HepG2 (cell line): ENCODE results near the gene CHST4. TPM values are rescaled to one million over a fixed set of nuclear protein-coding genes. Genes with fewer than 3 reads are reported as not detected.

Experiments
- CAMTA2 ChIP-seq: sonication (generic); formaldehyde crosslinking; IDR thresholded peaks from 2 replicates; pipeline ENCODE4 v1.4.0; 2020; ENCODE audit warnings: mild to moderate bottlenecking, missing genetic modification reagents, borderline replicate concordance
- CBX1 ChIP-seq: IDR thresholded peaks from one replicate; pipeline ENCODE4 v1.6.1; 2016; ENCODE audit warnings: antibody characterized with exemption, low read depth
- CBX5 ChIP-seq: sonication (generic); formaldehyde crosslinking; IDR thresholded peaks from 2 replicates; pipeline ENCODE4 v1.4.0; 2020; ENCODE audit warnings: missing genetic modification reagents, borderline replicate concordance
- DMAP1 ChIP-seq: IDR thresholded peaks from 2 replicates; pipeline ENCODE4 v1.6.1; 2016
- MNT ChIP-seq: fragments of 450-650 bp; IDR thresholded peaks from 2 replicates; pipeline ENCODE4 v1.6.1; 2016
- SMARCC2 ChIP-seq: fragments of 450-650 bp; IDR thresholded peaks from 2 replicates; pipeline ENCODE4 v1.6.1; 2017; ENCODE audit warnings: antibody characterized with exemption, mild to moderate bottlenecking
- TAF15 ChIP-seq: fragments of 200-400 bp; formaldehyde crosslinking; IDR thresholded peaks from one replicate; pipeline ENCODE4 v1.6.1; 2018; ENCODE audit warnings: mild to moderate bottlenecking, low read depth, low read length; ENCODE audit not compliant: poor library complexity, severe bottlenecking
- TGIF2 ChIP-seq: IDR thresholded peaks from 2 replicates; pipeline ENCODE4 v1.6.1; 2016; ENCODE audit warnings: control low read depth, missing compliant biosample characterization
- THAP7 ChIP-seq: sonication (generic); formaldehyde crosslinking; IDR thresholded peaks from 2 replicates; pipeline ENCODE4 v1.8.1; 2023; ENCODE audit warnings: mild to moderate bottlenecking, missing genetic modification reagents
- TMF1 ChIP-seq: sonication (generic); formaldehyde crosslinking; IDR thresholded peaks from 2 replicates; pipeline ENCODE4 v1.8.1; 2022; ENCODE audit warnings: low read depth, missing genetic modification reagents
- ZBTB26 ChIP-seq: IDR thresholded peaks from 2 replicates; pipeline ENCODE4 v1.6.1; 2016; ENCODE audit warnings: missing compliant biosample characterization, missing genetic modification reagents, borderline replicate concordance
- ZNF589 ChIP-seq: sonication (generic); formaldehyde crosslinking; conservative IDR thresholded peaks from 2 replicates; pipeline ENCODE4 v1.8.0; 2022; ENCODE audit warnings: mild to moderate bottlenecking, moderate library complexity, missing genetic modification reagents
- ZNF652 ChIP-seq: IDR thresholded peaks from 2 replicates; pipeline ENCODE4 v1.6.1; 2016; ENCODE audit warnings: low read depth, borderline replicate concordance
- polyA plus RNA-seq, 8 experiments: library from polyadenylated mRNA; depleted of rRNA in 3 of 8; stranded (reverse) in 7 of 8; unstranded in 1 of 8; fragments of >200 nt; fragmentation: Illumina TruSeq in 4 of 8; extraction: Trizol in 4 of 8; gene quantifications; 2 replicates each; pipeline versions ENCODE4 v1.2.1 to v1.2.3, GENCODE V29; 2011 to 2016; ENCODE audit warnings: low read depth in 4 of 8, missing spikeins in 1 of 8, mixed read lengths in 1 of 8; ENCODE audit not compliant: insufficient read depth in 1 of 8
- total RNA-seq, 5 experiments: library from RNA; depleted of rRNA; stranded (reverse); fragments of >200 nt; fragmentation: Illumina TruSeq; extraction: Trizol; gene quantifications; 2 replicates each; pipeline ENCODE4 v1.2.3, GENCODE V29; 2016; ENCODE audit warnings: low read depth in 1 of 5
- TF ChIP-seq, protein P1 (sequence below): sonication (generic); formaldehyde crosslinking; IDR thresholded peaks from 2 replicates; pipeline ENCODE4 v1.5.0; 2020; ENCODE audit warnings: mild to moderate bottlenecking, low read depth, missing genetic modification reagents, borderline replicate concordance
- TF ChIP-seq, protein P2 (sequence below): sonication (generic); formaldehyde crosslinking; IDR thresholded peaks from 2 replicates; pipeline ENCODE4 v1.4.0; 2020; ENCODE audit warnings: missing genetic modification reagents, borderline replicate concordance
- TF ChIP-seq, protein P3 (sequence below), 2 experiments: sonication (generic) in 1 of 2; formaldehyde crosslinking in 1 of 2; IDR thresholded peaks; 2 replicates each; pipeline versions ENCODE4 v1.6.1 to v1.9.0; 2014 to 2022; ENCODE audit warnings: antibody characterized with exemption in 1 of 2, borderline replicate concordance in 1 of 2, inconsistent platforms in 1 of 2, low read depth in 1 of 2, missing genetic modification reagents in 1 of 2

The CHST4 gene
- total and polyA plus RNA-seq, 2 of the 13 experiments (the other 11 are each of a cell fraction or from before 2014, with no cell fraction given): not detected

GRCh38 chr16:71572497-71573116, 46.4 kb downstream of the CHST4 start (continued):
- TF ChIP-seq, protein P1, sequence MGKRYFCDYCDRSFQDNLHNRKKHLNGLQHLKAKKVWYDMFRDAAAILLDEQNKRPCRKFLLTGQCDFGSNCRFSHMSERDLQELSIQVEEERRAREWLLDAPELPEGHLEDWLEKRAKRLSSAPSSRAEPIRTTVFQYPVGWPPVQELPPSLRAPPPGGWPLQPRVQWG: no peak
- TF ChIP-seq ZBTB26 (CRISPR knock-in tag): no peak
- TF ChIP-seq THAP7 (CRISPR knock-in tag): no peak
- TF ChIP-seq ZNF652 (CRISPR knock-in tag): peak; percentile 96
- no peak for TF ChIP-seq TAF15
- TF ChIP-seq ZNF589 (CRISPR knock-in tag): no peak
- no peak for TF ChIP-seq TMF1 (CRISPR knock-in tag)
- 0 out of 2 replicates have a peak, but pooled peaks have one; percentile 33 for TF ChIP-seq DMAP1 (CRISPR knock-in tag)
- no peak for TF ChIP-seq CAMTA2 (CRISPR knock-in tag)
- peak; percentile 65; the same call in 1 of the 2 replicates for TF ChIP-seq TGIF2
- TF ChIP-seq, protein P2, sequence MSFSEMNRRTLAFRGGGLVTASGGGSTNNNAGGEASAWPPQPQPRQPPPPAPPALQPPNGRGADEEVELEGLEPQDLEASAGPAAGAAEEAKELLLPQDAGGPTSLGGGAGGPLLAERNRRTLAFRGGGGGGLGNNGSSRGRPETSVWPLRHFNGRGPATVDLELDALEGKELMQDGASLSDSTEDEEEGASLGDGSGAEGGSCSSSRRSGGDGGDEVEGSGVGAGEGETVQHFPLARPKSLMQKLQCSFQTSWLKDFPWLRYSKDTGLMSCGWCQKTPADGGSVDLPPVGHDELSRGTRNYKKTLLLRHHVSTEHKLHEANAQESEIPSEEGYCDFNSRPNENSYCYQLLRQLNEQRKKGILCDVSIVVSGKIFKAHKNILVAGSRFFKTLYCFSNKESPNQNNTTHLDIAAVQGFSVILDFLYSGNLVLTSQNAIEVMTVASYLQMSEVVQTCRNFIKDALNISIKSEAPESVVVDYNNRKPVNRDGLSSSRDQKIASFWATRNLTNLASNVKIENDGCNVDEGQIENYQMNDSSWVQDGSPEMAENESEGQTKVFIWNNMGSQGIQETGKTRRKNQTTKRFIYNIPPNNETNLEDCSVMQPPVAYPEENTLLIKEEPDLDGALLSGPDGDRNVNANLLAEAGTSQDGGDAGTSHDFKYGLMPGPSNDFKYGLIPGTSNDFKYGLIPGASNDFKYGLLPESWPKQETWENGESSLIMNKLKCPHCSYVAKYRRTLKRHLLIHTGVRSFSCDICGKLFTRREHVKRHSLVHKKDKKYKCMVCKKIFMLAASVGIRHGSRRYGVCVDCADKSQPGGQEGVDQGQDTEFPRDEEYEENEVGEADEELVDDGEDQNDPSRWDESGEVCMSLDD: no peak
- TF ChIP-seq MNT: peak; percentile 60; the same call in 1 of the 2 replicates
- no peak for TF ChIP-seq CBX1
- no peak for TF ChIP-seq SMARCC2
- TF ChIP-seq, protein P3, sequence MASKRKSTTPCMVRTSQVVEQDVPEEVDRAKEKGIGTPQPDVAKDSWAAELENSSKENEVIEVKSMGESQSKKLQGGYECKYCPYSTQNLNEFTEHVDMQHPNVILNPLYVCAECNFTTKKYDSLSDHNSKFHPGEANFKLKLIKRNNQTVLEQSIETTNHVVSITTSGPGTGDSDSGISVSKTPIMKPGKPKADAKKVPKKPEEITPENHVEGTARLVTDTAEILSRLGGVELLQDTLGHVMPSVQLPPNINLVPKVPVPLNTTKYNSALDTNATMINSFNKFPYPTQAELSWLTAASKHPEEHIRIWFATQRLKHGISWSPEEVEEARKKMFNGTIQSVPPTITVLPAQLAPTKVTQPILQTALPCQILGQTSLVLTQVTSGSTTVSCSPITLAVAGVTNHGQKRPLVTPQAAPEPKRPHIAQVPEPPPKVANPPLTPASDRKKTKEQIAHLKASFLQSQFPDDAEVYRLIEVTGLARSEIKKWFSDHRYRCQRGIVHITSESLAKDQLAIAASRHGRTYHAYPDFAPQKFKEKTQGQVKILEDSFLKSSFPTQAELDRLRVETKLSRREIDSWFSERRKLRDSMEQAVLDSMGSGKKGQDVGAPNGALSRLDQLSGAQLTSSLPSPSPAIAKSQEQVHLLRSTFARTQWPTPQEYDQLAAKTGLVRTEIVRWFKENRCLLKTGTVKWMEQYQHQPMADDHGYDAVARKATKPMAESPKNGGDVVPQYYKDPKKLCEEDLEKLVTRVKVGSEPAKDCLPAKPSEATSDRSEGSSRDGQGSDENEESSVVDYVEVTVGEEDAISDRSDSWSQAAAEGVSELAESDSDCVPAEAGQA (IDR thresholded peaks at IDR 0.05; ENCODE audit: low read depth): no peak
- TF ChIP-seq, protein P3 (CRISPR knock-in tag; IDR thresholded peaks at IDR 0.05; ENCODE audit: borderline replicate concordance): 0 out of 2 replicates have a peak, but pooled peaks have one; percentile 67
- peak; percentile 52; the same call in 1 of the 2 replicates for TF ChIP-seq CBX5 (CRISPR knock-in tag)
